Spleen (tissue), 7 donors: ENCODE measurements around the gene RASSF5.

ENCODE experiments used
- CTCF ChIP-seq, 11 experiments: fragments of 200-600 bp in 7 of 11; fragments of 450-650 bp in 4 of 11; sonication (generic) in 4 of 11; IDR thresholded peaks in 8 of 11; conservative IDR thresholded peaks in 3 of 11; 1 replicate in 7 of 11; 2 replicates in 4 of 11; pipeline versions ENCODE4 v1.4.0 to v1.8.0; 2016 to 2021; ENCODE audit warnings: antibody characterized with exemption in 11 of 11, inconsistent platforms in 4 of 11, mild to moderate bottlenecking in 1 of 11
- POLR2A ChIP-seq, 3 donors: fragments of 450-650 bp; IDR thresholded peaks; one replicate each; pipeline ENCODE4 v1.5.1; 2017; ENCODE audit warnings: antibody characterized with exemption in 3 of 3, mild to moderate bottlenecking in 1 of 3
- POLR2AphosphoS5 ChIP-seq, 3 donors: sonication (generic); formaldehyde crosslinking; IDR thresholded peaks; one replicate each; pipeline ENCODE4 v1.5.1; 2017; ENCODE audit warnings: antibody characterized with exemption in 3 of 3
- donor health status: DM: no; HTN: no; CAD: no; lungs with moderate emphysema.
- donor health status: DM: no; HTN: no; CAD: no.
- donor health status: DM: no; HTN: no; CAD: no.

- TF ChIP-seq CTCF (IDR thresholded peaks at IDR 0.05 in 8 of 11, conservative IDR thresholded peaks at IDR 0.05 in 3 of 11), result no peak
- TF ChIP-seq POLR2A (IDR thresholded peaks at IDR 0.05), result no peak
- TF ChIP-seq POLR2AphosphoS5 (IDR thresholded peaks at IDR 0.05), result no peak
Measured at GRCh38 chr1:206476591-206476990, 30.7 kb upstream of the RASSF5 start.
